ENCODE data around the gene TJAP1.

DNA sequence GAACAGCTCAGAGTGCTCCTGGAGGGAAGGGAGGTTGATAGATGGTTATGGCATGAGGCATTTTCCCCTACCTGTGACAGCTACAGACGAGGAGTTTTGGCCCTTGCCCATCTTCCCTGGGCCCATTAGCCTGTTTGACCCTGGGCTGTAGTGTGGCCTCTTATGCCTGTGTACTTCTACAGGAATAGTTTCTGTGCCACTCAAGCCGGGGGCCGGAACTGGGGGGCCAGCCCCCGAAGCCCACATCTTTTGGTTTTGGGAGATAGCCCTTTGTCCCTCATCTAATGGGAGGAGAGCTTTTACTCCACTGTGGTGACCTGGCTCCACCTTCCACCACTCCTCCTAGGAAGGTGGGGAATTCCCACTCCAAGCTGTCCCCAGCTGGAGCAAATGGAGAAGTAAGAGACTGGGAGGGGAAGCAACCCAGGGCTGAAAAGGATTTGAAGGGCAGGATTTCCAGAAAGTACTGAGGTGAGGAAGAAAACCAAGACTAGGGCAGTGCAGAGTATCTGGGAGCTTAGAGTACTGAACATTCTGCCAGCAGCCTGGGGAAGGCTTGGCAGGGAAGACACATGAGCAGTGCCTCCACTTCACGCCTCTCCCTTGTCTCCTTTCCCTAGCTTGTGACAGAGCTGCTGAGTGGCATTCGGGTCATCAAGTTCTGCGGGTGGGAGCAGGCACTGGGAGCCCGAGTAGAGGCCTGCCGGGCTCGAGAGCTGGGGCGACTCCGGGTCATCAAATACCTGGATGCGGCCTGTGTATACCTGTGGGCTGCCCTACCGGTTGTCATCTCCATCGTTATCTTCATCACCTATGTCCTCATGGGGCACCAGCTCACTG lies 43.1 kb upstream of the TJAP1 start:
- TF ChIP-seq, protein P1, sequence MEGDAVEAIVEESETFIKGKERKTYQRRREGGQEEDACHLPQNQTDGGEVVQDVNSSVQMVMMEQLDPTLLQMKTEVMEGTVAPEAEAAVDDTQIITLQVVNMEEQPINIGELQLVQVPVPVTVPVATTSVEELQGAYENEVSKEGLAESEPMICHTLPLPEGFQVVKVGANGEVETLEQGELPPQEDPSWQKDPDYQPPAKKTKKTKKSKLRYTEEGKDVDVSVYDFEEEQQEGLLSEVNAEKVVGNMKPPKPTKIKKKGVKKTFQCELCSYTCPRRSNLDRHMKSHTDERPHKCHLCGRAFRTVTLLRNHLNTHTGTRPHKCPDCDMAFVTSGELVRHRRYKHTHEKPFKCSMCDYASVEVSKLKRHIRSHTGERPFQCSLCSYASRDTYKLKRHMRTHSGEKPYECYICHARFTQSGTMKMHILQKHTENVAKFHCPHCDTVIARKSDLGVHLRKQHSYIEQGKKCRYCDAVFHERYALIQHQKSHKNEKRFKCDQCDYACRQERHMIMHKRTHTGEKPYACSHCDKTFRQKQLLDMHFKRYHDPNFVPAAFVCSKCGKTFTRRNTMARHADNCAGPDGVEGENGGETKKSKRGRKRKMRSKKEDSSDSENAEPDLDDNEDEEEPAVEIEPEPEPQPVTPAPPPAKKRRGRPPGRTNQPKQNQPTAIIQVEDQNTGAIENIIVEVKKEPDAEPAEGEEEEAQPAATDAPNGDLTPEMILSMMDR (IDR thresholded peaks at IDR 0.05), result no peak
- TF ChIP-seq POLR2A (IDR thresholded peaks at IDR 0.05), result no peak

All from testis (tissue), 2 donors.